Chondrocyte (in vitro differentiated cells): Measurements from ENCODE around the gene NACC2. TPM values are rescaled to one million over a fixed set of nuclear protein-coding genes. Genes with fewer than 3 reads are reported as not detected.

Experiments used
- DNase-seq: peaks from one replicate; pipeline ENCODE4 v3.0.0; 2021; ENCODE audit warnings: mixed read lengths, low spot score
- H3K27ac Mint-ChIP-seq: one replicate; pipeline ENCODE4 v1.8.0; 2021; ENCODE audit warnings: mild to moderate bottlenecking, moderate library complexity, mixed read lengths; ENCODE audit not compliant: unreplicated experiment
- H3K27me3 Mint-ChIP-seq: 2 replicates; pipeline ENCODE4 v1.8.0; 2021; ENCODE audit warnings: low read depth, mixed read lengths
- H3K36me3 Mint-ChIP-seq: 2 replicates; pipeline ENCODE4 v1.8.0; 2021; ENCODE audit warnings: low read depth, mixed read lengths
- H3K4me1 Mint-ChIP-seq: 2 replicates; pipeline ENCODE4 v1.8.0; 2021; ENCODE audit warnings: low read depth, mild to moderate bottlenecking, mixed read lengths
- H3K4me3 Mint-ChIP-seq: one replicate; pipeline ENCODE4 v1.8.0; 2021; ENCODE audit warnings: mild to moderate bottlenecking, moderate library complexity, mixed read lengths; ENCODE audit not compliant: unreplicated experiment
- H3K9me3 Mint-ChIP-seq: 2 replicates; pipeline ENCODE4 v1.8.0; 2021; ENCODE audit warnings: low read depth, mixed read lengths
- total RNA-seq: library from RNA; stranded (reverse); gene quantifications from 3 replicates; pipeline ENCODE4 v1.2.1, GENCODE V29; 2021
- TF ChIP-seq, protein P1 (sequence below): fragments of 200-600 bp; sonication (generic); IDR thresholded peaks from 2 replicates; pipeline ENCODE4 v1.5.0; 2021; ENCODE audit warnings: antibody characterized with exemption, mild to moderate bottlenecking, moderate library complexity

NACC2 gene
- total RNA-seq, 1 donor from 2014 or later, result 51.0 TPM

- Mint-ChIP-seq H3K4me1 (peaks cover 5% of the 10 kb centered on the region), H3K9me3 (no peaks in the 10 kb centered on the region), H3K36me3 (peaks cover 4% of the 10 kb centered on the region), H3K4me3 (peak overlapping the region; percentile 36), H3K27me3 (no peaks in the 10 kb centered on the region), H3K27ac (no peak overlapping the region)
- TF ChIP-seq, protein P1, sequence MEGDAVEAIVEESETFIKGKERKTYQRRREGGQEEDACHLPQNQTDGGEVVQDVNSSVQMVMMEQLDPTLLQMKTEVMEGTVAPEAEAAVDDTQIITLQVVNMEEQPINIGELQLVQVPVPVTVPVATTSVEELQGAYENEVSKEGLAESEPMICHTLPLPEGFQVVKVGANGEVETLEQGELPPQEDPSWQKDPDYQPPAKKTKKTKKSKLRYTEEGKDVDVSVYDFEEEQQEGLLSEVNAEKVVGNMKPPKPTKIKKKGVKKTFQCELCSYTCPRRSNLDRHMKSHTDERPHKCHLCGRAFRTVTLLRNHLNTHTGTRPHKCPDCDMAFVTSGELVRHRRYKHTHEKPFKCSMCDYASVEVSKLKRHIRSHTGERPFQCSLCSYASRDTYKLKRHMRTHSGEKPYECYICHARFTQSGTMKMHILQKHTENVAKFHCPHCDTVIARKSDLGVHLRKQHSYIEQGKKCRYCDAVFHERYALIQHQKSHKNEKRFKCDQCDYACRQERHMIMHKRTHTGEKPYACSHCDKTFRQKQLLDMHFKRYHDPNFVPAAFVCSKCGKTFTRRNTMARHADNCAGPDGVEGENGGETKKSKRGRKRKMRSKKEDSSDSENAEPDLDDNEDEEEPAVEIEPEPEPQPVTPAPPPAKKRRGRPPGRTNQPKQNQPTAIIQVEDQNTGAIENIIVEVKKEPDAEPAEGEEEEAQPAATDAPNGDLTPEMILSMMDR, result no peak
- no peak for DNase-seq
Measured at GRCh38 chr9:136116360-136117098, 21.4 kb upstream of the NACC2 start.

GRCh38 chr9:136115641-136116359, 20.7 kb upstream of the NACC2 start:
- H3K27me3 Mint-ChIP-seq, result no peaks in the 10 kb centered on the region
- peaks cover 4% of the 10 kb centered on the region for H3K36me3 Mint-ChIP-seq
- no peak overlapping the region for H3K27ac Mint-ChIP-seq
- H3K4me1 Mint-ChIP-seq, result peaks cover 11% of the 10 kb centered on the region
- no peak overlapping the region for H3K4me3 Mint-ChIP-seq
- TF ChIP-seq, protein P1, result no peak
- no peak for DNase-seq
- H3K9me3 Mint-ChIP-seq, result no peaks in the 10 kb centered on the region

GRCh38 chr9:136115206-136115605, 20.1 kb upstream of the NACC2 start:
- Mint-ChIP-seq H3K27me3 (no peaks in the 10 kb centered on the region), H3K4me1 (peaks cover 17% of the 10 kb centered on the region), H3K9me3 (no peaks in the 10 kb centered on the region), H3K27ac (no peak overlapping the region), H3K4me3 (no peak overlapping the region), H3K36me3 (peaks cover 4% of the 10 kb centered on the region)
- DNase-seq, result no peak
- TF ChIP-seq, protein P1, result no peak

- TF ChIP-seq, protein P1, result no peak
- Mint-ChIP-seq H3K27me3 (no peaks in the 10 kb centered on the region), H3K4me3 (no peak overlapping the region), H3K27ac (no peak overlapping the region), H3K9me3 (no peaks in the 10 kb centered on the region), H3K36me3 (peaks cover 4% of the 10 kb centered on the region), H3K4me1 (peaks cover 22% of the 10 kb centered on the region)
- no peak for DNase-seq
Measured at GRCh38 chr9:136114610-136115009, 19.5 kb upstream of the NACC2 start.

GRCh38 chr9:136112541-136112940, 17.5 kb upstream of the NACC2 start:
- no peaks in the 10 kb centered on the region for H3K9me3 Mint-ChIP-seq
- TF ChIP-seq, protein P1, result no peak
- no peak overlapping the region for H3K27ac Mint-ChIP-seq
- peaks cover 4% of the 10 kb centered on the region for H3K36me3 Mint-ChIP-seq
- DNase-seq, result no peak
- no peak overlapping the region for H3K4me3 Mint-ChIP-seq
- H3K4me1 Mint-ChIP-seq, result peaks cover 31% of the 10 kb centered on the region
- no peaks in the 10 kb centered on the region for H3K27me3 Mint-ChIP-seq
